Endodermal cell (in vitro differentiated cells): Measurements from ENCODE around the gene FBN2. TPM values are rescaled to one million over a fixed set of nuclear protein-coding genes. Genes with fewer than 3 reads are reported as not detected.

ENCODE experiments used
- DNase-seq: peaks from one replicate; pipeline ENCODE4 v3.0.0-alpha.2; 2017
- H3K27ac ChIP-seq: 2 replicates; pipeline ENCODE4 v1.5.1; 2013; ENCODE audit warnings: mild to moderate bottlenecking, low read depth, low read length, moderate library complexity
- H3K27me3 ChIP-seq: 2 replicates; pipeline ENCODE4 v1.6.1; 2013; ENCODE audit warnings: mild to moderate bottlenecking, low read length, moderate library complexity; ENCODE audit not compliant: insufficient read depth, control insufficient read depth, poor library complexity, severe bottlenecking
- H3K36me3 ChIP-seq: 2 replicates; pipeline ENCODE4 v1.7.0; 2013; ENCODE audit warnings: mild to moderate bottlenecking, low read length, moderate library complexity; ENCODE audit not compliant: control insufficient read depth, insufficient read depth
- H3K4me1 ChIP-seq: one replicate; pipeline ENCODE4 v1.7.0; 2013; ENCODE audit warnings: low read length; ENCODE audit not compliant: control insufficient read depth, insufficient read depth
- H3K4me3 ChIP-seq: 2 replicates; pipeline ENCODE4 v1.5.1; 2013; ENCODE audit warnings: mild to moderate bottlenecking, low read length, moderate library complexity
- H3K9ac ChIP-seq: 2 replicates; pipeline ENCODE4 v1.6.1; 2013; ENCODE audit warnings: mild to moderate bottlenecking, low read length, moderate library complexity; ENCODE audit not compliant: poor library complexity, severe bottlenecking; ENCODE audit errors: extremely low read depth
- H3K9me3 ChIP-seq: 2 replicates; pipeline ENCODE4 v1.6.1; 2013; ENCODE audit warnings: mild to moderate bottlenecking, low read length, moderate library complexity; ENCODE audit not compliant: control insufficient read depth
- H3K27ac Mint-ChIP-seq: 2 replicates; pipeline ENCODE4 v1.8.0; 2020; ENCODE audit warnings: mixed read lengths
- H3K27me3 Mint-ChIP-seq: 2 replicates; pipeline ENCODE4 v1.8.0; 2021; ENCODE audit warnings: mild to moderate bottlenecking, mixed read lengths; ENCODE audit not compliant: insufficient read depth
- H3K36me3 Mint-ChIP-seq: 2 replicates; pipeline ENCODE4 v1.8.0; 2020; ENCODE audit warnings: low read depth, mixed read lengths
- H3K4me1 Mint-ChIP-seq: 2 replicates; pipeline ENCODE4 v1.8.0; 2020; ENCODE audit warnings: mixed read lengths
- H3K4me3 Mint-ChIP-seq: 2 replicates; pipeline ENCODE4 v1.8.0; 2020; ENCODE audit warnings: mild to moderate bottlenecking, moderate library complexity, mixed read lengths
- H3K9me3 Mint-ChIP-seq: 2 replicates; pipeline ENCODE4 v1.8.0; 2020; ENCODE audit warnings: mild to moderate bottlenecking, mixed read lengths
- CTCF ChIP-seq: fragments of 200-600 bp; sonication (generic); conservative IDR thresholded peaks from 2 replicates; pipeline ENCODE4 v1.5.0; 2021; ENCODE audit warnings: antibody characterized with exemption, mild to moderate bottlenecking
- WGBS, 2 experiments: methylation state at CpG; one replicate each; pipeline versions ENCODE4 v1.1.5 to v1.1.7; 2013; ENCODE audit warnings: missing lambda C conversion rate in 2 of 2, mixed read lengths in 1 of 2; ENCODE audit not compliant: insufficient coverage in 1 of 2, insufficient read length in 1 of 2; 5-methylcytosine and 5-hydroxymethylcytosine counted together
- total RNA-seq, 2 donors: library from RNA; stranded (reverse); fragmentation: NEBNext Ultra II Directional in 1 of 2; extraction: Animal tissue kit (Norgen Biotek cat#: 25700) in 1 of 2; gene quantifications; 2 replicates in 1 of 2; 3 replicates in 1 of 2; pipeline ENCODE4 v1.2.1, GENCODE V29; 2021

Gene FBN2
- total RNA-seq, 2 donors from 2014 or later, result 131 to 212 TPM

GRCh38 chr5:128357226-128357625 is 180.8 kb downstream of the FBN2 start:
- Mint-ChIP-seq H3K36me3 (peaks cover 22% of the 10 kb centered on the region), H3K4me1 (no peaks in the 10 kb centered on the region), H3K27ac (no peak overlapping the region), H3K27me3 (no peaks in the 10 kb centered on the region), H3K9me3 (no peaks in the 10 kb centered on the region), H3K4me3 (no peak overlapping the region)
- no peaks in the 10 kb centered on the region for H3K27me3 ChIP-seq
- no peak overlapping the region for H3K27ac ChIP-seq
- no peaks in the 10 kb centered on the region for H3K4me1 ChIP-seq
- H3K36me3 ChIP-seq, result peaks cover 40% of the 10 kb centered on the region
- WGBS, 2 experiments, result 97 to 100% methylated on average over 1 to 3 of the region's 3 CpGs
- H3K9ac ChIP-seq, result no peak overlapping the region
- H3K9me3 ChIP-seq, result no peaks in the 10 kb centered on the region
- TF ChIP-seq CTCF, result no peak
- H3K4me3 ChIP-seq, result no peak overlapping the region
- DNase-seq, result no peak

GRCh38 chr5:128355961-128356360 is 182.1 kb downstream of the FBN2 start:
- H3K27ac ChIP-seq, result no peak overlapping the region
- Mint-ChIP-seq H3K4me1 (no peaks in the 10 kb centered on the region), H3K36me3 (peaks cover 23% of the 10 kb centered on the region), H3K9me3 (no peaks in the 10 kb centered on the region), H3K27ac (no peak overlapping the region), H3K4me3 (no peak overlapping the region), H3K27me3 (no peaks in the 10 kb centered on the region)
- H3K4me1 ChIP-seq, result no peaks in the 10 kb centered on the region
- no peaks in the 10 kb centered on the region for H3K27me3 ChIP-seq
- no peak for TF ChIP-seq CTCF
- WGBS, 2 experiments, result 93 to 100% methylated on average over 1 to 3 of the region's 3 CpGs
- H3K9me3 ChIP-seq, result no peaks in the 10 kb centered on the region
- no peak overlapping the region for H3K9ac ChIP-seq
- H3K36me3 ChIP-seq, result peaks cover 28% of the 10 kb centered on the region
- DNase-seq, result no peak
- no peak overlapping the region for H3K4me3 ChIP-seq

- no peak overlapping the region for H3K27ac Mint-ChIP-seq
Measured at GRCh38 chr5:128353441-128354107, 184.5 kb downstream of the FBN2 start.

More at GRCh38 chr5:128353441-128354107, 184.5 kb downstream of the FBN2 start:
- H3K27ac ChIP-seq, result no peak overlapping the region
- Mint-ChIP-seq H3K4me1 (no peaks in the 10 kb centered on the region), H3K36me3 (peaks cover 35% of the 10 kb centered on the region), H3K9me3 (no peaks in the 10 kb centered on the region), H3K27me3 (no peaks in the 10 kb centered on the region), H3K4me3 (no peak overlapping the region)
- H3K4me3 ChIP-seq, result no peak overlapping the region
- TF ChIP-seq CTCF, result no peak
- H3K27me3 ChIP-seq, result no peaks in the 10 kb centered on the region
- H3K4me1 ChIP-seq, result no peaks in the 10 kb centered on the region
- DNase-seq, result no peak
- H3K9ac ChIP-seq, result no peak overlapping the region
- 93% methylated on average over 3 of the region's 3 CpGs; no CpG with 5 or more reads in 1 of the 2 experiments for WGBS, 2 experiments
- H3K36me3 ChIP-seq, result peaks cover 37% of the 10 kb centered on the region
- H3K9me3 ChIP-seq, result no peaks in the 10 kb centered on the region
